Head of caudate nucleus (tissue), 42 donors: ENCODE data around the gene ANKRD2.

ENCODE experiments used
- DNase-seq, 42 donors: peaks; one replicate each; pipeline versions ENCODE4 v3.0.0 to v3.0.0-alpha.2; 2020 to 2021; ENCODE audit warnings: mixed read lengths in 7 of 42
- intact Hi-C: fragments of 100-400 bp; cut with DNase I; formaldehyde crosslinking; loops from one replicate; pipeline ENCODE4 v1.15.0; 2022

ANKRD2 gene

DNA sequence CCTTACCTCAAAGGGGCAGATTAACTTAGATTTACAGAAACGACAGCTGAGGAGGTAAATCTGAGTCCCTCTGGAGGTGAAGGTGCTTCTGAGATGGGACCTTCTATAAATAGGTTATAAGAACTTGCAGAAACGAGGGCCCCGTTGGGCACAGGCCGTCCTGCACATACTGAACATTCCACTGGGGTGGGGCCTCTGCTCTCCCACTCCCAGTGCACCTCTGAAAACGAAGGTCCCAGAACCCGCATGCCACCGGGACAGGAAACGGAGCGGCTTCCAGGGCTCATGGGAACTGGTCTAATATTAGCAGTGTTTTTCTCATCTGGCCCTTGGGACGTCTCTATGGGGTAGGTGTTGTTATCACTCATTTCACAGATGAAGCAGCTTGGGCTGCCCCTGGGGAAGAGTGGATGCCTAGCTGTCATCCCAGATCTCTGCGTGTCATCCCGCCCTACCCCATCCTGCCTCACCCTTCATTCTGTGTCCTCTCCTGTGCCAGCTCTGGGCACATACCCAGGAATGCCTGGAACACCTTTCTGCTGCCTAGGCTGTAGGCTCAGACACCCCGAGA is 36.5 kb downstream of the ANKRD2 start:
- DNase-seq = no peak
- intact Hi-C loops = loop anchor here (5.0 kb wide), 1 partner anchor 37 kb away; the partner anchor contains the start of gene ANKRD2

DNA sequence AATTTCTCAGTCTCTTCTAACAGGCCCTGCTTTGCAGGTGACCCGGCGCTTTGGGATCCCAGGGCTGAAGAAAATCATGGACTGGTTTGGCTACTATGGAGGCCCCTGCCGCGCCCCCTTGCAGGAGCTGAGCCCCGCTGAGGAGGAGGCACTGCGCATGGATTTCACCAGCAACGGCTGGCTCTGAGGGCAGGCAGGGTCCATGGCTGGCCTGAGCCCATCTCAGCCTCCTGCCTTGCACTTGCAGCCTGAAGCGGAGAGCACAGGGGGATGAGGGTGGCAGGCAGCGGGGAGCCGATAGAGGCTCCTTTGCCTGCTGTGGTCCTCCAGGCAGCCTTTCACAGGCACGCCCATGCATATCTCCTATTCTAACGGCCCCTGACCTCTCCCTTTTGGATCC is 38.9 kb downstream of the ANKRD2 start:
- intact Hi-C loops = no loop called here
- no peak for DNase-seq

DNA sequence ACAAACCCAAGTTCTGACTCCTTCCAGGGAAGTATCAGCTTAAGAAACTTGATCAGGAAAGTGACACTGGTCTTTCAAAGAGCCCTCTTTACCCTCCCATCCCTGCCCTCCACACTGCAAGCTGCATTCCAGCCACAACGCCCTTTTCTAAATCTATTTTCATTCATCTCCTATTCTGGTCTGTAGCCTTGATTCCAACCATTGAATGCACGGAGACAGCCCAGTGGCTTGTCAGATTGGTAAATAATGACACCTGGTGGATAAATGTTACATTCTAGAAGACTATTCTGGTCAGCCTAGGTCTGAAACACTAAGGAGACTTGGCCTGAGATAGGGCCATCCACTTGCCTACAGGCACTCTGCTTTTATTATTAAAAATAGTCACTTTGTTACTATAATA is 39.8 kb downstream of the ANKRD2 start:
- peak in 1 of 42 donors; percentile 27 for DNase-seq
- intact Hi-C loops = no loop called here

DNA sequence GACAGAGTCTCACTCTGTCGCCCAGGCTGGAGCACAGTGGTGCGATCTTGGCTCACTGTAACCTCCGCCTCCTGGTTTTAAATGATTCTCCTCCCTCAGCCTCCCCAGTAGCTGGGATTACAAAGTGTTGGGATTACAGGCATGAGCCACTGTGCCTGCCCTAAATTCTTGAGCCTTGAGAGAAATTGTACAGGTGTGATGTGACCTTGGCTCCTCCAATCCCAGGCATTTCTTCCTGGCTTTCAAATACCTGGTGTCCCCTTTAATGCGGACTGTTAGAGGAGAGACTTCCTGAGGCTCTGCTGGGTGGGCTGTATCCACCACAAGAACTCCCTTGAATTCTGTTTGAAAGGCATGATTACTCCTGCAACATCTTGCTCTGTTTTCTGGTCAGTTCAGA is 45.7 kb downstream of the ANKRD2 start:
- intact Hi-C loops = no loop called here
- DNase-seq = no peak

GRCh38 chr10:97618733-97619132 is 46.2 kb downstream of the ANKRD2 start:
- intact Hi-C loops = no loop called here
- DNase-seq = no peak

- intact Hi-C loops = no loop called here
- DNase-seq = no peak
Observed at GRCh38 chr10:97623277-97623676, 50.7 kb downstream of the ANKRD2 start.

- intact Hi-C loops = no loop called here
- no peak for DNase-seq
Observed at GRCh38 chr10:97627731-97628130, 55.2 kb downstream of the ANKRD2 start.

DNA sequence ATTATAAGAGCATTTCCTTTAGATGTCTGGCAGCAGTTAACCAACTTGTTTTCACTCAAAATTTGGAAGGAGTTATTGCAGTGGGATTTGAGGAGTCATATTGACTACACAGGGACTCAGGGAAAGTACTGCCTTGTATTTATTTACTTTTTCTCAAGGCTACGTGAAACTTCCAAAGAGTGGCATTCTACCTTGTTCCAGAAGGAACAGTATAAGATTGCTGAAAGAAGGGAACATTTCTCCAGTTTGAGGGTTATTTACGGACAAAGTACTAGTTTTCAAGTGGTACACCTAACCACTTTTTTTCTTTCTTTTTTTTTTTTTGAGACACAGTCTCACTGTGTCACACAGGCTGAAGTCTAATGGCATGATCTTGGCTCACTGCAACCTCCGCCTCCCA is 55.6 kb downstream of the ANKRD2 start:
- intact Hi-C loops = no loop called here
- no peak for DNase-seq

GRCh38 chr10:97629289-97629688 is 56.7 kb downstream of the ANKRD2 start:
- intact Hi-C loops = no loop called here
- no peak for DNase-seq

- DNase-seq = no peak
- intact Hi-C loops = no loop called here
Observed at GRCh38 chr10:97631098-97631497, 58.5 kb downstream of the ANKRD2 start.

DNA sequence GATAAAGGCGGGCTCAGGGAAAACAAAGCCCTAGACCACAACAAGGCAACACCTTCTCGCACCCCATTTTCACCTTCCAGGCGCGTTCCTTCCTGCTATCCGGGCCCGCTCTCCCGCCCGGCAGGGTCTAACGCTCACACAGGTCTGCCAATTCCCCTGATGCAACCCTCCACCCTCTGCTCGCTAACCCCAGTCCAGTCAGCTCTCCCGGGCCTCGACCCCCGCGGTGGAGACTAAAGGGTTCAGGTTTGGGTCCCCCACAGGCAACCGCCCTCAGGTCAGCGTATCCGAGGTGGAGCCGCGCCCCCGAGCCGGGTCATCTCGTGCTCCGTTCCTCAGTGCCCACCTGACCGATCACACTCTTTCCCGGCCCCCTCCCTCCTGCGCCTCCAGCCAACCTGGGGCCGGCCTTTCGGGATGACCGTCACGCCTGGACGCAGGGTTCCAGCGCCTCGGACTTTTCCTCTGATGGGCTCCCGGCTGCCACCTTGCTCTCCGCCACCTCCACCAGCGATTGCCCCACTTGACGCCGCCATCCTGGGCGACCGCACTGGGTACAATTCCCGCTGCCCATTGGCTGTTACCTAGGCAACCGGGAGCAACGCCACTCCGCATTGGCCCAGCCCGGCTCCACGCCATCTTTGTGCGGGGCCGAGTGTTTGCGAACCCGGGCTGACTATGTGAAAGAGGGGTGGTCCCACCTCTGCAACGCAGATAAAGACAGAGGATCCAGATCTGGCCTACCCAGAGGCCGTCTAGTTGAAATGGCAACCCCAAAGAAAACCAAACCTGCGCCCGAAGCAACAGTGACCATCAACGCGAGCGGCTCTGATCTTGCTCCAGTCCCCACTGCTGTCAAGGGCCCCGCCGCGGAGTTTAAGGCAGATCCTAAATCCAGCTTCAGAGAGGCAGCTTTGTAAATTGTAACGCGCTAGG is 60.6 kb downstream of the ANKRD2 start, which contains the start of gene MORN4:
Gene MORN4, minus strand, starts transcription at position 552 of the 936 bp plus-strand sequence. CDS start 13,847 bp downstream, outside the sequence.
- peak; percentile 93 to 98 (median 96) for DNase-seq
- intact Hi-C loops = no loop called here
